DOHH2 (cell line): ENCODE data around the gene WNT7A.

Experiments
- H3F3A ChIP-seq: fragments of 200-600 bp; sonication (generic), shearing (Covaris generic); 2 replicates; pipeline ENCODE4 v1.6.0; 2016; ENCODE audit warnings: antibody characterized with exemption, mild to moderate bottlenecking; ENCODE audit not compliant: control insufficient read depth, insufficient read depth
- H3K27ac ChIP-seq: fragments of 200-600 bp; sonication (generic); 2 replicates; pipeline ENCODE4 v1.5.1; 2014; ENCODE audit warnings: low read depth, mild to moderate bottlenecking, low read length, moderate library complexity
- H3K27me3 ChIP-seq: fragments of 200-600 bp; sonication (generic); 2 replicates; pipeline ENCODE4 v1.6.1; 2014; ENCODE audit warnings: mild to moderate bottlenecking, low read length, mixed read lengths; ENCODE audit not compliant: control insufficient read depth
- H3K36me3 ChIP-seq: fragments of 200-600 bp; sonication (generic); 2 replicates; pipeline ENCODE4 v1.6.1; 2014; ENCODE audit warnings: mild to moderate bottlenecking, low read length, moderate library complexity, mixed read lengths; ENCODE audit not compliant: control insufficient read depth
- H3K4me1 ChIP-seq: fragments of 200-600 bp; sonication (generic); 2 replicates; pipeline ENCODE4 v1.6.1; 2014; ENCODE audit warnings: mild to moderate bottlenecking, low read length, mixed read lengths; ENCODE audit not compliant: control insufficient read depth
- H3K4me2 ChIP-seq: fragments of 200-600 bp; sonication (generic); 2 replicates; pipeline ENCODE4 v1.6.0; 2014; ENCODE audit warnings: mild to moderate bottlenecking, low read length, moderate library complexity
- H3K4me3 ChIP-seq: fragments of 200-600 bp; sonication (generic); 2 replicates; pipeline ENCODE4 v1.5.1; 2014; ENCODE audit warnings: mild to moderate bottlenecking, low read length, mixed read lengths
- H3K79me2 ChIP-seq: fragments of 200-600 bp; sonication (generic); 2 replicates; pipeline ENCODE4 v1.6.1; 2014; ENCODE audit warnings: mild to moderate bottlenecking, low read length, mixed read lengths; ENCODE audit not compliant: control insufficient read depth
- H3K9me2 ChIP-seq: fragments of 200-600 bp; sonication (generic); replicated peaks from 2 replicates; pipeline ENCODE4 v1.6.1; 2014; ENCODE audit warnings: mild to moderate bottlenecking, low read length, mixed read lengths; ENCODE audit not compliant: control insufficient read depth
- H3K9me3 ChIP-seq: fragments of 200-600 bp; sonication (generic); 2 replicates; pipeline ENCODE4 v1.6.1; 2014; ENCODE audit warnings: antibody characterized with exemption, low read length, mixed read lengths; ENCODE audit not compliant: control insufficient read depth, insufficient read depth
- H4K20me1 ChIP-seq: fragments of 200-600 bp; sonication (generic); 2 replicates; pipeline ENCODE4 v1.6.0; 2014; ENCODE audit warnings: low read depth, mild to moderate bottlenecking, antibody characterized with exemption, low read length, moderate library complexity; ENCODE audit not compliant: control insufficient read depth, insufficient read depth
- EZH2phosphoT487 ChIP-seq: fragments of 200-600 bp; sonication (generic); IDR thresholded peaks from 2 replicates; pipeline ENCODE4 v1.6.1; 2017; ENCODE audit warnings: borderline replicate concordance, mild to moderate bottlenecking, antibody characterized with exemption, low read length, moderate library complexity, mixed read lengths
- TF ChIP-seq, protein P1 (sequence below): fragments of 200-600 bp; sonication (generic); IDR thresholded peaks from one replicate; pipeline ENCODE4 v1.5.1; 2014; ENCODE audit warnings: antibody characterized with exemption, mild to moderate bottlenecking, low read depth, low read length; ENCODE audit not compliant: poor library complexity, severe bottlenecking

Gene WNT7A

DNA sequence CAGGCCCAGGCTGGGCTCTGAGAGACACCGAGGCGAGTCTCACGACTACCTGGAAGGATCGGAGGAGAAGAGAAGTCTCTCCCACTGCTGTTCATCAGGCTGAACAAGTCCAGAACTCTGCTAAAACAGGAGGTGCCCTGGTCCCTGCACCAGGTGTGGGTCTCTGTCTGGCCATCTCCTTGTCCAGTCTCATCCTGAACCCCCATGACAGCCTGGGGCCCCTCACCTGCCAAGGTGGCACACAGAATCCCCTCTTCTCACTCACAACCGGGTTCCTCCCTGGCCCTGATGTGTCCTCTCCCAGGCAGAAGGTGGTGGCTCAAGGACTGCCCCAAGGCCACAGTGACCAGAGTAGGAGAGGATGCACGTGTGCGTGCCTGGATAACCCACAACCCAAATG lies 34.1 kb downstream of the WNT7A start:
- Histone ChIP-seq H3K9me3 (no peaks in the 10 kb centered on the region), H3K4me3 (no peak overlapping the region), H3K36me3 (no peaks in the 10 kb centered on the region), H3K4me1 (no peaks in the 10 kb centered on the region), H3K27ac (no peak overlapping the region), H3K4me2 (no peak overlapping the region), H3K9me2 (no peaks in the 10 kb centered on the region), H3F3A (no peaks in the 10 kb centered on the region), H4K20me1 (no peaks in the 10 kb centered on the region), H3K27me3 (no peaks in the 10 kb centered on the region), H3K79me2 (no peaks in the 10 kb centered on the region)
- no peak for TF ChIP-seq EZH2phosphoT487

DNA sequence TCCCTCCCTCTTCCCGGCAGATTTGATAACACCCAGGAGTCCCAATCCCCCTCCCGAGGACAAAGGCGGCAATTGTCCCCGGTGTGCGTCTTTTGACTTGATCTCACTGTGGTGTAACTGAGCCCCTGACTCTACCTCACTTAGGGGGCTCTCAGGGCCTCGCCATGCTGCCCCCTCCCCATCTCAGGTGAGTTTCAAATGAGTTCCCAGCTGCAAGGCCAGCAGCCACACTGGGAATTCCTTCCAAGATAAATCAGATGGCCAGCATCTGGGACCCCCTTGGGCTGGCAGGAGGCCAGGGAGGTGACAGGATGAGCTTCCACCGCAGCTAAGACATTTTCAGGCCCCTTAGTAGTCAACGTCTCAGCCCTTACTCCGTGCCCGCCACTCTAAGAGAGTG lies 35.0 kb downstream of the WNT7A start:
- no peaks in the 10 kb centered on the region for H3K27me3 ChIP-seq
- no peaks in the 10 kb centered on the region; the same call in 1 of the 2 replicates for H4K20me1 ChIP-seq
- no peaks in the 10 kb centered on the region for H3F3A ChIP-seq
- no peak overlapping the region for H3K4me3 ChIP-seq
- H3K4me1 ChIP-seq, result no peaks in the 10 kb centered on the region
- H3K36me3 ChIP-seq, result no peaks in the 10 kb centered on the region
- no peaks in the 10 kb centered on the region for H3K9me2 ChIP-seq
- no peak overlapping the region for H3K27ac ChIP-seq
- no peaks in the 10 kb centered on the region for H3K9me3 ChIP-seq
- H3K79me2 ChIP-seq, result no peaks in the 10 kb centered on the region
- TF ChIP-seq EZH2phosphoT487, result no peak
- TF ChIP-seq, protein P1, sequence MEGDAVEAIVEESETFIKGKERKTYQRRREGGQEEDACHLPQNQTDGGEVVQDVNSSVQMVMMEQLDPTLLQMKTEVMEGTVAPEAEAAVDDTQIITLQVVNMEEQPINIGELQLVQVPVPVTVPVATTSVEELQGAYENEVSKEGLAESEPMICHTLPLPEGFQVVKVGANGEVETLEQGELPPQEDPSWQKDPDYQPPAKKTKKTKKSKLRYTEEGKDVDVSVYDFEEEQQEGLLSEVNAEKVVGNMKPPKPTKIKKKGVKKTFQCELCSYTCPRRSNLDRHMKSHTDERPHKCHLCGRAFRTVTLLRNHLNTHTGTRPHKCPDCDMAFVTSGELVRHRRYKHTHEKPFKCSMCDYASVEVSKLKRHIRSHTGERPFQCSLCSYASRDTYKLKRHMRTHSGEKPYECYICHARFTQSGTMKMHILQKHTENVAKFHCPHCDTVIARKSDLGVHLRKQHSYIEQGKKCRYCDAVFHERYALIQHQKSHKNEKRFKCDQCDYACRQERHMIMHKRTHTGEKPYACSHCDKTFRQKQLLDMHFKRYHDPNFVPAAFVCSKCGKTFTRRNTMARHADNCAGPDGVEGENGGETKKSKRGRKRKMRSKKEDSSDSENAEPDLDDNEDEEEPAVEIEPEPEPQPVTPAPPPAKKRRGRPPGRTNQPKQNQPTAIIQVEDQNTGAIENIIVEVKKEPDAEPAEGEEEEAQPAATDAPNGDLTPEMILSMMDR, result no peak
- H3K4me2 ChIP-seq, result no peak overlapping the region

DNA sequence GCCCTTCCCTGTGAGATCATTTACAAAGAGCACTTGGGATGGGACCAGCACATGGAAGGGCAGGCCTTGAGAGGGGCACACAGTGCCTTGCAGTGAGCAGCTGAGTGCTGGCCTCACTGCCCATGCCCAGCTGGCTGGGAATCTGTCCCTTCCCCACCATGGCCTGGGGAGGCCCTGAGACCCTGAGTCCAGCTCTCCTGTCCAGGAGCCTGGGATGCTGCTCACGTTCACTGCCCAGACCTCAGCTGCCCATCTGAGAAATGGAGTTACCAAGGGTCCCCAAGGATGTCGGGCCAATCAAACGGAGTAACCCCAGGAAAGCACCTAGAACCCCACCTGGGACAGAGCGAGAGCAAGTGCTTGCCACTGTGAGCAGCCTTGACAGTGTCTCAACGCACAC lies 35.6 kb downstream of the WNT7A start:
- no peaks in the 10 kb centered on the region for H3F3A ChIP-seq
- no peak overlapping the region for H3K4me2 ChIP-seq
- no peaks in the 10 kb centered on the region for H3K9me2 ChIP-seq
- H3K27ac ChIP-seq, result no peak overlapping the region
- no peaks in the 10 kb centered on the region for H3K79me2 ChIP-seq
- no peaks in the 10 kb centered on the region for H3K4me1 ChIP-seq
- no peaks in the 10 kb centered on the region for H3K27me3 ChIP-seq
- no peaks in the 10 kb centered on the region; the same call in 1 of the 2 replicates for H4K20me1 ChIP-seq
- H3K36me3 ChIP-seq, result no peaks in the 10 kb centered on the region
- H3K9me3 ChIP-seq, result no peaks in the 10 kb centered on the region
- H3K4me3 ChIP-seq, result no peak overlapping the region
- TF ChIP-seq EZH2phosphoT487, result no peak
- TF ChIP-seq, protein P1, result no peak

DNA sequence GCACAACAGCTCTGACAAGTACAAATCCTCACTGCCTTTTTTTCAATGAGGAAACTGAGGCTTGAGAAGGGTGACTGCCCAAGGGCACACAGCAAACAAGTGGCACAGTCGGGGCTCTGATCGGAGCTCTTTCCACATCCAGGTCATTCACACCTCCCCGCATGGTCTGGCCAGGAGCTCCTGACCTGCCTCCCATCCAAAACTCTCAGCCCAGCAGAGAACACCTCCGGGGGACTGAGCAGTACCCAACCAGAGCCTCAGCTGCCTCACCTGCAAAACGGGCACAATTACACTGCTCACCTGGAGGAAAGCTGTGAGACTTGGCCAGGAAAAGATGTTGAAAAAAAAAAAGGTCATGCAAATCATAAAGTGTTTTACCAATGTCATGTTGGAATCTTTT lies 36.5 kb downstream of the WNT7A start:
- no peaks in the 10 kb centered on the region for H3F3A ChIP-seq
- no peaks in the 10 kb centered on the region for H3K9me3 ChIP-seq
- no peaks in the 10 kb centered on the region for H3K27me3 ChIP-seq
- H3K9me2 ChIP-seq, result no peaks in the 10 kb centered on the region
- H3K4me2 ChIP-seq, result no peak overlapping the region
- H3K79me2 ChIP-seq, result no peaks in the 10 kb centered on the region
- no peak overlapping the region for H3K27ac ChIP-seq
- H3K4me1 ChIP-seq, result no peaks in the 10 kb centered on the region
- no peak overlapping the region for H3K4me3 ChIP-seq
- TF ChIP-seq, protein P1, result no peak
- TF ChIP-seq EZH2phosphoT487, result no peak
- no peaks in the 10 kb centered on the region; the same call in 1 of the 2 replicates for H4K20me1 ChIP-seq
- no peaks in the 10 kb centered on the region for H3K36me3 ChIP-seq
